Endothelial cell of umbilical vein (primary cell): ENCODE data around the gene SSBP3. TPM values are rescaled to one million over a fixed set of nuclear protein-coding genes. Genes with fewer than 3 reads are reported as not detected.

Experiments
- BruUV-seq: library from RNA; stranded (reverse); fragments of 400-500 nt; replicated peaks from 2 replicates; lab custom pipeline; 2021; lab: Mats Ljungman, UMichigan
- CTCF ChIA-PET: fragments of 300-600, 350-600 bp; sonication (Branson Sonifier 250); formaldehyde crosslinking; loops from one replicate; lab custom pipeline; 2021; ENCODE audit warnings: antibody characterized with exemption, inconsistent platforms; lab: Charles Lee
- POLR2A ChIA-PET: fragments of 300-600, 350-600 bp; sonication (Branson Sonifier 250); formaldehyde crosslinking; loops from one replicate; lab custom pipeline; 2021; ENCODE audit warnings: antibody characterized with exemption, inconsistent platforms; lab: Charles Lee
- DNase-seq: peaks from one replicate; pipeline ENCODE4 v3.0.0-alpha.2; 2011; ENCODE audit warnings: low read depth, low spot score
- FAIRE-seq: peaks from 2 replicates; lab custom pipeline; 2011; peaks lifted over from hg19 to GRCh38; lab: Jason Lieb, UNC
- H2AFZ ChIP-seq: 2 replicates; pipeline ENCODE4 v1.6.0; 2012; ENCODE audit warnings: low read depth, low read length, control low read depth, inconsistent platforms
- H3K27ac ChIP-seq: 2 replicates; pipeline ENCODE4 v1.5.1; 2011; ENCODE audit warnings: low read depth, mild to moderate bottlenecking, control low read depth, low read length, moderate library complexity; ENCODE audit not compliant: insufficient read depth
- H3K27me3 ChIP-seq, 2 experiments: 2 replicates each; pipeline versions ENCODE4 v1.6.0 to v1.6.1; 2011; ENCODE audit warnings: low read length in 2 of 2, mixed read lengths in 1 of 2; ENCODE audit not compliant: control insufficient read depth in 2 of 2, insufficient read depth in 2 of 2
- H3K36me3 ChIP-seq, 2 experiments: 2 replicates in 1 of 2; 3 replicates in 1 of 2; pipeline ENCODE4 v1.5.1; 2011; ENCODE audit warnings: low read length in 2 of 2, mild to moderate bottlenecking in 1 of 2, moderate library complexity in 1 of 2; ENCODE audit not compliant: control insufficient read depth in 2 of 2, insufficient read depth in 2 of 2; ENCODE audit errors: extremely low read depth in 1 of 2
- H3K4me1 ChIP-seq: 3 replicates; pipeline ENCODE4 v1.5.1; 2011; ENCODE audit warnings: mild to moderate bottlenecking, low read length; ENCODE audit not compliant: control insufficient read depth, insufficient read depth; ENCODE audit errors: extremely low read depth
- H3K4me2 ChIP-seq: 2 replicates; pipeline ENCODE4 v1.6.1; 2011; ENCODE audit warnings: low read length, control low read depth, mixed read lengths; ENCODE audit not compliant: insufficient read depth
- H3K4me3 ChIP-seq, 3 experiments: fragments of 200-600 bp in 1 of 3; sonication (generic), shearing (Covaris generic) in 1 of 3; replicated peaks in 1 of 3; 2 replicates each; pipeline ENCODE4 v1.5.1; 2011 to 2016; ENCODE audit warnings: control low read depth in 3 of 3, low read length in 3 of 3, mild to moderate bottlenecking in 2 of 3, inconsistent platforms in 1 of 3, low read depth in 1 of 3, moderate library complexity in 1 of 3; ENCODE audit not compliant: insufficient read depth in 1 of 3
- H3K79me2 ChIP-seq: 2 replicates; pipeline ENCODE4 v1.6.0; 2012; ENCODE audit warnings: low read length, inconsistent platforms; ENCODE audit not compliant: control insufficient read depth, insufficient read depth
- H3K9ac ChIP-seq: replicated peaks from 2 replicates; pipeline ENCODE3; 2011; ENCODE audit warnings: low read length, control low read depth; ENCODE audit not compliant: insufficient read depth; ENCODE audit errors: extremely low read depth
- H3K9me1 ChIP-seq: replicated peaks from 3 replicates; pipeline ENCODE4 v1.6.0; 2011; ENCODE audit warnings: mild to moderate bottlenecking, low read length; ENCODE audit not compliant: control insufficient read depth, insufficient read depth; ENCODE audit errors: extremely low read depth
- H3K9me3 ChIP-seq: replicated peaks from 2 replicates; pipeline ENCODE4 v1.5.1; 2012; ENCODE audit warnings: low read length, inconsistent platforms; ENCODE audit not compliant: control insufficient read depth, insufficient read depth
- H4K20me1 ChIP-seq: replicated peaks from 2 replicates; pipeline ENCODE3; 2011; ENCODE audit warnings: mild to moderate bottlenecking, low read length; ENCODE audit not compliant: control insufficient read depth, insufficient read depth; ENCODE audit errors: extremely low read depth
- CTCF ChIP-seq, 2 donors: IDR thresholded peaks; 1 replicate in 1 of 2; 2 replicates in 1 of 2; pipeline ENCODE4 v1.5.1; 2011; ENCODE audit warnings: low read length in 2 of 2, mild to moderate bottlenecking in 2 of 2, moderate library complexity in 2 of 2, control low read depth in 1 of 2, inconsistent platforms in 1 of 2, low read depth in 1 of 2; ENCODE audit not compliant: insufficient read depth in 1 of 2; ENCODE audit errors: extremely low read depth in 1 of 2
- EZH2 ChIP-seq: IDR thresholded peaks from 2 replicates; pipeline ENCODE4 v1.6.1; 2012; ENCODE audit warnings: borderline replicate concordance, low read depth, mild to moderate bottlenecking, moderate library complexity, low read length, inconsistent platforms; ENCODE audit not compliant: severe bottlenecking
- FOS ChIP-seq: IDR thresholded peaks from 2 replicates; pipeline ENCODE4 v1.6.1; 2011; ENCODE audit warnings: mild to moderate bottlenecking, low read length, moderate library complexity, borderline replicate concordance; ENCODE audit not compliant: insufficient read depth
- GATA2 ChIP-seq: IDR thresholded peaks from 2 replicates; pipeline ENCODE4 v1.7.0; 2011; ENCODE audit warnings: low read depth, mild to moderate bottlenecking, moderate library complexity, mixed read lengths, low read length; ENCODE audit not compliant: insufficient read length, insufficient read depth
- MAX ChIP-seq: IDR thresholded peaks from 2 replicates; pipeline ENCODE4 v1.6.1; 2011; ENCODE audit not compliant: insufficient read depth, insufficient read length
- MYC ChIP-seq: IDR thresholded peaks from one replicate; pipeline ENCODE4 v1.6.1; 2011; ENCODE audit warnings: mild to moderate bottlenecking, low read depth, low read length
- POLR2AphosphoS5 ChIP-seq: IDR thresholded peaks from 2 replicates; pipeline ENCODE4 v1.6.1; 2012; ENCODE audit warnings: low read depth, mild to moderate bottlenecking, control low read depth, low read length, moderate library complexity; ENCODE audit not compliant: insufficient read depth
- dilution Hi-C: fragments of 300-500 bp; cut with MboI; formaldehyde crosslinking; loops from one replicate; pipeline ENCODE4 v1.15.0; 2019; ENCODE audit warnings: low sequenced_read_pairs; ENCODE audit not compliant: extremely low pct_ligation_motif_present
- intact Hi-C: fragments of 100-400 bp; cut with micrococcal nuclease; formaldehyde crosslinking; loops from one replicate; pipeline ENCODE4 v1.10.0; 2022
- polyA plus RNA-seq, 4 experiments: library from polyadenylated mRNA; depleted of rRNA in 3 of 4; stranded (reverse) in 3 of 4; unstranded in 1 of 4; fragments of >200 nt; gene quantifications; 2 replicates each; pipeline versions ENCODE4 v1.2.1 to v1.2.3, GENCODE V29; 2011 to 2012; ENCODE audit warnings: missing spikeins in 1 of 4
- total RNA-seq: library from RNA; stranded (reverse); gene quantifications from 2 replicates; pipeline ENCODE4 v1.2.3, GENCODE V29; 2021

Gene SSBP3
- total and polyA plus RNA-seq, 2 donors (not counting 3 experiments of a cell fraction or from before 2014, with no cell fraction given), result 44.9 to 59.4 TPM

- CTCF ChIA-PET, result no interaction called here
- Histone ChIP-seq H4K20me1 (no peaks in the 10 kb centered on the region), H3K9me3 (no peaks in the 10 kb centered on the region), H2AFZ (no peak overlapping the region), H3K4me2 (no peak overlapping the region), H3K36me3 (peaks cover 0 to 2% of the 10 kb centered on the region in 2 experiments), H3K79me2 (peaks cover 32% of the 10 kb centered on the region), H3K27ac (no peak overlapping the region), H3K9me1 (no peaks in the 10 kb centered on the region), H3K9ac (no peak overlapping the region), H3K4me3 (no peak overlapping the region), H3K4me1 (peaks cover 8% of the 10 kb centered on the region), H3K27me3 (no peaks in the 10 kb centered on the region)
- dilution Hi-C loops, result no loop called here
- intact Hi-C loops, result no loop called here
- TF ChIP-seq GATA2 (no peak), FOS (no peak), MYC (no peak), MAX (no peak)
- DNase-seq (no peak), FAIRE-seq (no peak)
- POLR2A ChIA-PET, result no interaction called here
- no TSS peak for BruUV-seq
These were observed 64.4 kb downstream of the SSBP3 start for GRCh38 chr1:54341763-54342162.

- ChIA-PET POLR2A (no interaction called here), CTCF (no interaction called here)
- no peaks in the 10 kb centered on the region for H3K9me1 ChIP-seq
- no TSS peak for BruUV-seq
- FAIRE-seq (no peak), DNase-seq (no peak)
- peaks cover 16% of the 10 kb centered on the region for H3K4me1 ChIP-seq
- no peak overlapping the region for H3K4me3 ChIP-seq
- H3K9me3 ChIP-seq, result no peaks in the 10 kb centered on the region
- dilution Hi-C loops, result no loop called here
- H2AFZ ChIP-seq, result no peak overlapping the region
- peaks cover 0 to 2% of the 10 kb centered on the region in 2 experiments for H3K36me3 ChIP-seq
- no peaks in the 10 kb centered on the region for H3K27me3 ChIP-seq
- H3K4me2 ChIP-seq, result no peak overlapping the region
- H3K27ac ChIP-seq, result no peak overlapping the region
- no peaks in the 10 kb centered on the region for H4K20me1 ChIP-seq
- peaks cover 35% of the 10 kb centered on the region for H3K79me2 ChIP-seq
- intact Hi-C loops, result no loop called here
- TF ChIP-seq POLR2AphosphoS5, result no peak
- no peak for TF ChIP-seq CTCF (IDR thresholded peaks at IDR 0.05; ENCODE audit: extremely low read depth in 1 of 2, insufficient read depth in 1 of 2, low read depth in 1 of 2, low read length in 2 of 2)
- TF ChIP-seq MYC, result no peak
- TF ChIP-seq EZH2, result no peak
- no peak for TF ChIP-seq GATA2
- H3K9ac ChIP-seq, result no peak overlapping the region
These were observed 65.3 kb downstream of the SSBP3 start for GRCh38 chr1:54340878-54341277.
